HG03571 (cell line): Measurements from ENCODE around the gene RNPS1.

ENCODE experiments used
- ATAC-seq: cut with Tn5 transposase; IDR thresholded peaks from one replicate; pipeline ENCODE4 v1.9.1; 2021; ENCODE audit not compliant: unreplicated experiment

The RNPS1 gene

GRCh38 chr16:2267913-2268666 is at the start of gene RNPS1:
Gene RNPS1, minus strand, starts transcription at chr16:2268126. Its CDS starts 3,483 bp downstream, at chr16:2264643.
- peak; percentile 68 for ATAC-seq

GRCh38 chr16:2317231-2318020 is 49.5 kb upstream of the RNPS1 start:
- ATAC-seq = no peak

- ATAC-seq = no peak
These were observed 40.4 kb upstream of the RNPS1 start for GRCh38 chr16:2308089-2308962.

- no peak for ATAC-seq
These were observed 31.9 kb upstream of the RNPS1 start for GRCh38 chr16:2299915-2300192.

GRCh38 chr16:2299121-2299914 is 31.4 kb upstream of the RNPS1 start:
- ATAC-seq = no peak

- no peak for ATAC-seq
These were observed 30.7 kb upstream of the RNPS1 start for GRCh38 chr16:2298621-2299020.

GRCh38 chr16:2297506-2297860 is 29.6 kb upstream of the RNPS1 start:
- no peak for ATAC-seq

- ATAC-seq = no peak
These were observed 29.0 kb upstream of the RNPS1 start for GRCh38 chr16:2296661-2297505.

- ATAC-seq = no peak
These were observed 27.3 kb upstream of the RNPS1 start for GRCh38 chr16:2295056-2295798.

GRCh38 chr16:2292221-2292620 is 24.3 kb upstream of the RNPS1 start:
- no peak for ATAC-seq

GRCh38 chr16:2289282-2289681 is 21.4 kb upstream of the RNPS1 start:
- no peak for ATAC-seq

- ATAC-seq = no peak
These were observed 20.8 kb upstream of the RNPS1 start for GRCh38 chr16:2288726-2289125.

- no peak for ATAC-seq
These were observed 20.1 kb upstream of the RNPS1 start for GRCh38 chr16:2287916-2288547.

GRCh38 chr16:2286550-2286949 is 18.6 kb upstream of the RNPS1 start:
- ATAC-seq = no peak

GRCh38 chr16:2285731-2286191 is 17.8 kb upstream of the RNPS1 start:
- no peak for ATAC-seq

- no peak for ATAC-seq
These were observed 17.1 kb upstream of the RNPS1 start for GRCh38 chr16:2284797-2285576.

GRCh38 chr16:2284001-2284770 is 16.3 kb upstream of the RNPS1 start:
- no peak for ATAC-seq
